Pulmonary artery endothelial cell (primary cell): ENCODE measurements around the gene RALB. TPM values are rescaled to one million over a fixed set of nuclear protein-coding genes. Genes with fewer than 3 reads are reported as not detected.

ENCODE experiments used
- DNase-seq: peaks from one replicate; pipeline ENCODE4 v3.0.0-alpha.2; 2011; ENCODE audit warnings: low read depth, low spot score
- total RNA-seq: library from RNA; depleted of rRNA; stranded (reverse); fragments of >200 nt; gene quantifications from 2 replicates; pipeline ENCODE4 v1.2.3, GENCODE V29; 2014

Gene RALB
- 163 and 239 TPM in 2 replicates for total RNA-seq

DNA sequence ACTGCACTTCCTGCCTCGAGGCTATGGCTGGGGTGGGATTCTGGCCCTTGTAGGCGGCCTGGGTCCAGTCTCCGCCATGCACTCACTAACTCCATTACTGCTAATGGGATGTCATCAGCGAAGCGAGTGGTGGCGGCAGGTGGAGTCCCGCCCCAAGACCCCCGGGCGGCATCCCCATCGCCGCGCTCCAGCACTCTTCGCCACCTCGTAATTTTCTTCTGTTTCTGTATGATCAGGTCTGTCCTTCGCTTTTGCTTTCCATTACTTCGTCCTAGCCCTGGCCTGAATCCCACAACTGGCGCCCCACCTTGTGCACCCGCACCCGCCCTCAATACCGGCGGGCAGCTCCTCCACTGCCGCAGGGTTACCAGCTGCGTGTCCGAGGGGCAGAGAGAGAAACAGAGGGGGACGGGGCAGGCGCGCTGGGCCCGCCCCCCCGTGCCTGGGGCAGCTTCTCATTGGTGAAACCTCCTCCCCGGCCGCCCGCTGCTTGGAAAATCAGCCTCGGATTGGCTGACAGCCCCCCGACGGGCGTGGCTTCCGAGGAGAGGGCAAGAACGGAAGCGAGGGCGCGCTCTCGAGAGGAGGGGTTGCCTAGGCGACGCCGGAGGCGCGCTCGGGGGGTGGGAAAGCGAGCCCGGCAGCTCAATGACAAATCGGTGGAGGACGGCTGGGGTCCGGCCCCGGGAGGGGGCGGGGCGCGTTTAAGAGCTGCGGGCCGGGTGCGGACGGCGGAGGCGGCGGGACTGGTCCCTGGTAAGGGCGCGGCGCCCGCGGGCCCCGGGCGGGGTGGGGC, at the start of gene RALB:
TSS of gene RALB (plus strand) at position 628 of the 796 bp plus-strand sequence. CDS start 25,813 bp downstream, outside the sequence.
- peak; percentile 94 for DNase-seq

- DNase-seq = no peak
Measured at GRCh38 chr2:120203251-120204021, 49.2 kb upstream of the RALB start.

DNA sequence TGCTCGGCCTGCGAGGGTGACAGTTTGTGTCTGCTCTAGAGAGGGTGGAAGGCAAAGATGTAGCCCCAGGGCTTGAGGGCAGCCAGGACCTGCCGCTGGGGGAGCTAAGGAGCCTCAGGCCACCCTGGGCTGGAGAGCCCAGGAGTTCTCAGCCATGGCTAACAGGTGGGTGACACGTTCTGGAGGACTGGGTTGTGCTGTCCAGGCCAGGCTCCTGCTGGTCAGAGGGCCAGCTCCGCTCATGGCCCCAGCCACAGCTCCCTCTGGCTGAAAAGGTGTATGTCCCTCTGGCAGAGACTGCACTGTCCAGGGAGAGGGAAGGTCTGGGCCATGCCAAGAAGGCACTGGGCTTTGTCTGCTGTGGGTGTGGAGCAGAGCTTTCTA, 48.6 kb upstream of the RALB start:
- DNase-seq = no peak

DNA sequence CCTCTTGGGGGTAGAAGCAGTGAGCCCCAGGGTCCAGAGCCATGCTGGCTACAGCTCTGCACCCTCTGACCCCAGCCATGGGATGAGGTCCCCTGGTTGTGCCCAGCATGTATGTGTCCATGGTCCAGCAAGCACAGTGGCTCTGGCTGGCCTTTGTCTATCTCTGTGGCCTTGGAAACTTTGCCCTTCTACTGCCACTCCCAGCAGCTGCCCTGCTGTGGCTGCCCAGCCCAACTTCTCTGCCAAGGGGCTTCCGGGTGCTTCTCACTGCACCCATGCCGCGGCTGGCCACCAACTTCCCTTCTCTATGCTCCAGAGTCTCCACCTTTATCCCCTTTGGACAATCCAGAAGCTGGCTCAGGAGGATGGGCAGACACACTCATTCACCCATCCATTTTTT, 48.2 kb upstream of the RALB start:
- no peak for DNase-seq

DNA sequence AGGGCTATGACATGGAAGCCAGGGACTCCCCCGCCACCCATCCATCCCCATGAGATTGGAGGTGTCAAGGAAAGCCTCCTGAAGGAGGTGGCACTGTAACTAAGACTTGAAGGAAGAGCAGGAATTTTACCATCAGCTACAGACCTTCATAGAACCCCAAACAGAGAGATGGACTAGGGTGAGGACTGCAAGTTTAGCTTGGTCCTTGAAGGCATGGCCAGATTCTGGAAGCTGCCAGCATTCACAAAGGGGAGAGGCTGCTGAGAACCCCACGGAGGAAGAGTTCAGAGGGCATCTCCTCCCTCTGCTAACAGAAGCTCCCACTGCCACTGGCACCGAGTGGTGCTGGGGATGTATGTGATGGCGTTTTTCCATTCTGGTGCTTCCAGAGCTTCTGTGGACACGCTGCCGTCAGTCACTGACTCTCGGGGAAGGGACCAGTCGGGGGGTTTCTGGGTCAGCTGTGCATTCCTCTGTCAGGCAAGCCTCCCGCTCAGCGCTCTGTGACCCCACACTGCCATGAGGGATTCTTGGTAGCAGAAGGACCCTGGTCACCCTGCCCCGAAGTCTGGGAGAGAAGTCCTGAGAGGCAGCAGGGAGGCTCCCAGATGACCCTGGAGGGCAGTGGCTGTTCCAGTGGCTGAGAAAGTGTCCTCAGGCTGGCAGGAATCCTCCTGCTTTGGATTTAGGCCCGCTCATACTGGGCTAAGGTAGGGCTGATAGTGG, 47.5 kb upstream of the RALB start:
- no peak for DNase-seq

GRCh38 chr2:120206022-120206581, 46.5 kb upstream of the RALB start:
- DNase-seq = no peak

DNA sequence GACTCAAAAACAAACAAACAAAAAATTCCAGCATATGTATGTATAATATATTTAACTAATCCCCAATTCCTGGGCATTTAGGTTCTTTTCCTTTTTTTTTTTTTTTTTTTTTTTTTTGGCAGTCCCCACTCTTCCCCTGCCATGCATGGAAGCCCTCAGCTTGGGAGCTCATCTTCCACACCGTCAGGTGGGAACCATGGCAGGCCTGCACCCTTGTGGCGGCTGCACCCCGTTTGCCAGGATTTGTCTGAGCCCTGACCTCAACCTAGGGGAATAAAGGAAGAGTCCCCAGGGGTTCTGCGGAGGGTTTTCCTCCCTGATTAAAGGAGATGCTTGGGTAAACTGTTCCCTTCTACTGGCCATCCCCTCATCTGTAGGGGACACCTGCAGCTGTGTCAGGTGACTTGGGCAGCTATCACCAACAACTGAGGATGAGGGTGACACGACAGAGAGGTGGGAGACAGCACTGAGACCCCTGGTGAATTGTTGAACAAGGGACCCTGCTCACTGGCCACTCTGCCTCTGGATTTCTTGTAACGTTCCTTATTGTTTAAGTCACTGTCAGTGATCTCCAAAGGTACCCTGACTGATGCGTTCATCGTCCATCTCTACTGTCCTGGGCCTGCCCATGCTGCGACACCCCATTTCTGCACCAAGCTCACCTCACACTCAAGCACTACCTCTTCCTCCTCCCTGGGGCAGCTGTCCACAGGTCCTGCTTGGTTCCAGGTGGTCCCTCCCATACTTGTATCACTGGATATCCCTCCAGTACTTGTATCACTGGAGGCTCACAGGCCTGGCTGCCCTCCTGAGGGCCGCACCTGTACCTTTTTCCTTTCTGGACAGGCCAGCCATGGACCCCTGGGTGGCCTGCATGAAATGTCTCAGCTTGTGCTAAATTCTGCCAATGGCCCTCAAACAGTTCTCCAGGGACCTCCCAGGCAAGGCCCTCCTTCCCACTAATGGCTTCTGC, 44.0 kb upstream of the RALB start:
- no peak for DNase-seq

DNA sequence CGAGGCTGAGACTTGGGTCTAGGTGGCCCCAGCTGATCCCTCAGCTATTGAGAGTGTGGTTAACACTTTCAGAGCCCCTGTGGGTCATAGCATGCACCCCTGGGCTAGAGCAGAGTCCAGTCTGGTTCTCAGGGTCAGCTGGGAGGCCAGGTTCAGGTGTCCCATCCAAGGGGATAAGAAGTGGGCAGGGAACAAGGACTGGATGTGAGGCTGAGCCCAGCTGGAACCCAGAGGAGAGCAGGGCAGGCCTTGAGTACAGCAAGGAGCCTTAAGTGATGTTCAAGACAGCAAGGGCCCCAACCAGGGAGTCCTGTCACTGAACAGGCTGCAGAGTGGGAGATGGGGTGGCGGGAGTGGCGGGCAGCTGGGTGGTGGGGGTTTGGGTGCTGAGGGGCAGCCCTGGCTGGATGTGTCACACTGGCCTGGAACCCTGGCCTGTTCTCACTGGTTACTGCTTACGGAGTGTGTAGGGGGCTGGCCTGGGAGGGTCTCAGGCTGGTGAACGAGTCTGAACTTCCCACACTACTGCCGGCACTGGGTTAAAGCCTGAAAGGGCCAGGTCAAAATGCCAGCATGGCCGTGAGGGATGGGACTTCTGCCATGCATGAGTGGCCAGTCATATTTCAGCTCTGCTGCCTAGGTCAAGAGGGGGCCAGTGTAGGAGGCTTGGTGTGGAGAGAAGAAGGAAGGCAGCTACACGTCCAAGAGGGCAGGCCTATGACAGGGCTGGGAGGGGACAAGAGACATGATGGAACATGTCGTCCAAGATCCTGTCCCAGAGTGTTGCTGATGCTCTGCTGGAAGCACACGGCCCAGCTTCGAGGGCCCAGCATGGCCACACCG, 43.0 kb upstream of the RALB start:
- no peak for DNase-seq

GRCh38 chr2:120210270-120210693, 42.4 kb upstream of the RALB start:
- DNase-seq = no peak

DNA sequence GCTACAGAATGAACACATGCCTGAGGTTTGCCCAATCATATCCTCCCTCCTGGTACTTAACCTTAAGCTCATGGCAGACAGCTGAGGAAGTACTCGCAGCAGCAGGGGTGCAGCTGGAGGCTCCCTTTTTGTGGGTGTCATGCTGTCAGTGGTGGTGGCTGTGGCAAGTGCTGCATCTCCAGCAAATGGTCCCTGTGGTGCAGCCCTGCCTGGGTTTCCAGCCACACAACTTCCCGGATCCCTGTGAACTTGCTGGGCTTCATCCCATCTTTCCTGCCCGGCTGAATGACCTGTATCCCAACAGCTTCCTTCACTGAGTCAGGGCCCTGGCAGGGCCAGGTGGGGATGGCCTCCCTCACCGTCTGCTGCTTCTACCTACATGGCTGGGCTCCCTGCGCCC, 34.5 kb upstream of the RALB start:
- DNase-seq = no peak

DNA sequence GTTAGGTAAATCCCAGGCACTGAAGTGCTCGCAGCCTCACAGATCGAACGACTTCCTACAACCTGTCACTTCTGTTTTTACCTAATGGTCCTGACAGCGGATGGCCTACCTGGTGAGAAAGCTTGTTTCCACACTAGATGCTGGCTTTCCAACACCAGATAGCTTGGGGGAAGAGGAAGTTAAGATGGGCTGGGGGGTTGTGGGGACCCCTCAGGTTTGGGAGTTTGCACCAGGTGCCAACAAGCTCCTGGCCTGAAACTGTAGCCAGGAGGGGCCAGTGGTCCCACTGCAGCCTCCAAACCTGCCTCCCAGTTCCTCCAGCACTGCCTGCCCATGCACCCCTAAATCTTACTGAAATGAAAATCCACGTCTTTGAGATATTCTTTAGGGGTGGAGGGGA, 33.4 kb upstream of the RALB start:
- no peak for DNase-seq

- DNase-seq = no peak
Measured at GRCh38 chr2:120219766-120220165, 32.9 kb upstream of the RALB start.

DNA sequence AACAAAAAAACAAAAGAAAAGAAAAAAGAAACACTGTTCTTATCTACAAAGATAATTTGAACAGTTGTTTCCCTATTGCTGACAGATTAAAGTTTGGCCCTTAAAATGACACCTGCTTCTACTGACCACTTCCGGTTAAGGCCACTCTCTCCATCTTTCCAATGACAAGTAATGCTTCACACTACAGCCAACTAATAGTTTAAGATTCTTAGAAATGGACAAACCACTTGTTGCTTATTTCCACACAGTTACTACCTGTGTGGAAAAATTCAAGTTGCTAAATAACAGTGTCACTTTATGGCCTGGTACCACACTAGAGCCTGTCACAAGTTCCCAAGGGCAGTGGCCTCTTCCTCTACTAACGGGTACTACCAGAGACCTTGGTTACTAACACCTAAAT, 31.9 kb upstream of the RALB start:
- DNase-seq = no peak

- DNase-seq = no peak
Measured at GRCh38 chr2:120221616-120222015, 31.0 kb upstream of the RALB start.

- no peak for DNase-seq
Measured at GRCh38 chr2:120222186-120223033, 30.2 kb upstream of the RALB start.

DNA sequence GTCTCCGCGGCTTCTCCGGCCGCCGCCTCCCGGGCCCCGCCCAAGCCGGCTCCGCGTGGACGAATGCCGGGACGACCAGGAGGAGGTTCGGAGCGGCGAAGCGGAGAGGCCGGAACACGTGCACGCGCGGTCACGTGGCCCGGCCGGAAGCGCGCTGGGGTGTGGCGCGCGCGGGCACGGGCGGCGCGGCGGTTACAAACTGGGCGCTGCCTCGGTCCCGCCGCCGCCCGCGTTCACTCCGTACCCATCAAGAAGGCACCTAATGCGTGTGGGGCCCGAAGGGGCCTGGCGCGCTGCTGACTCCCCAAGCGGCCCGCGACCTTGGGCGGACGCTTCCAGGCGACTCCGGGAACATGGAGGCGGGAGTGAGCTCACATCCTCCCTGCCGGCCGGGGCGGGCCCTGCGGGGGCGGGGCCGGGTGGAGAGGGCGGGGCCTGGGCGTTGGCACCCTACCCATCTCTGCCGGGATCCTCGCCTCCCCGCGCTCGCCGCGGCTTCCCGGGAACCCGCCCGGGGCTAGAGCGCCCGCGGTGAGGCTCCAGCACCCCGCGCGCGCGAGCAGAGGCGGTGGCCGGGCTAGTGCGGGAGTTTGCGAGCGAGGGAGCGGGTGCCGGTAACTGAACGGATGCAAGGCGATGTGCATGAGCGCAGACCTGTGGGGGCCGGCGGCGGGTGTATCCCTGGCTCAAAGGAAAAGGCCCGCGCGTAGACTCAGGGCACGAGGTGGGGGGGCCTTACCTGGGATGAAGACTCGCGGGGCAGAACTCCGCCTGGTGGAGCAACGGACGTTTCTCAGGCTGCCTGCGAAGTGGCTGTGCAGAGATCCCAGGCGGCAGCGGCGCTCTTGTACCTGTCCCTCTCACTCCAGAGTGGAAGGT, 29.4 kb upstream of the RALB start, which contains the start of gene TMEM185B:
TSS of gene TMEM185B (minus strand) at position 367 of the 879 bp plus-strand sequence. CDS start 424 bp downstream, outside the sequence.
- DNase-seq = peak; percentile 37

DNA sequence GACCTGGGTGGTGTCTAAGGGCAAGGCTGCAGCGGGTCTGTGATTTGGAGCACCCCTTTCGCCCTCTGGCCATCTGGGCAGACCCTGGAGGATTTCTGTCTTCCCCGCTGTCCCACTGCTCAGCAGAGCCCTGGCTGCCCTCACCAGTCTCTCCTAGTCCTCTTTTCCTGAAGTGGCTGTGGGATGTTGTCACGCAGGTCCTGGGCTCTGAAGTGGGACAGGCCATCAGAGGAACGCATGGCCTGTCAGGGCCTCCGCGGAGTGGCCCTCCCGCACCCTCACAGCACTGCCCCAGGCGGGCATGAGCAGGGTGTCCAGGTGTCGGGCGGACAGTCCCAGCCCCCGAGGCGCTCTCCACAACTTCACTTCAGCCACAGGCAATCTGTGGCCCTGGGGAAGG, 28.4 kb upstream of the RALB start:
- DNase-seq = no peak
